Suprapubic skin (tissue), 4 donors: Measurements from ENCODE around the gene IL4I1. TPM values are rescaled to one million over a fixed set of nuclear protein-coding genes. Genes with fewer than 3 reads are reported as not detected.
A peak's percentile ranks its signal among the peaks of the same experiment; 100 is the strongest.
"Not testable (repeated sequence)": the region's sequence is repeated elsewhere in the genome, so short reads cannot be mapped to it uniquely, and the experiment has no call there.

Experiments used
- DNase-seq, 2 donors: peaks; one replicate each; pipeline ENCODE4 v3.0.0-alpha.2; 2019; ENCODE audit warnings: low spot score in 2 of 2
- H3K27ac ChIP-seq: fragments of 200-600 bp; sonication (generic); one replicate; pipeline ENCODE4 v1.5.1; 2019
- H3K27me3 ChIP-seq: fragments of 200-600 bp; sonication (generic); one replicate; pipeline ENCODE4 v1.5.1; 2019
- H3K36me3 ChIP-seq: fragments of 200-600 bp; sonication (generic); one replicate; pipeline ENCODE4 v1.5.1; 2019
- H3K4me1 ChIP-seq: fragments of 200-600 bp; sonication (generic); one replicate; pipeline ENCODE4 v1.5.1; 2019
- H3K4me3 ChIP-seq: fragments of 200-600 bp; sonication (generic); one replicate; pipeline ENCODE4 v1.5.1; 2019; ENCODE audit warnings: mild to moderate bottlenecking
- H3K9me3 ChIP-seq: fragments of 200-600 bp; sonication (generic); one replicate; pipeline ENCODE4 v1.5.1; 2019
- CTCF ChIP-seq, 2 donors: fragments of 200-600 bp in 1 of 2; fragments of 450-650 bp in 1 of 2; sonication (generic) in 1 of 2; IDR thresholded peaks; one replicate each; pipeline ENCODE4 v1.5.1; 2016 to 2019; ENCODE audit warnings: antibody characterized with exemption in 2 of 2, mild to moderate bottlenecking in 1 of 2, moderate library complexity in 1 of 2
- EP300 ChIP-seq: sonication (generic); formaldehyde crosslinking; IDR thresholded peaks from one replicate; pipeline ENCODE4 v1.6.1; 2017; ENCODE audit warnings: antibody characterized with exemption
- POLR2A ChIP-seq, 2 donors: fragments of 450-650 bp; IDR thresholded peaks; one replicate each; pipeline ENCODE4 v1.6.1; 2017; ENCODE audit warnings: antibody characterized with exemption in 2 of 2, mild to moderate bottlenecking in 2 of 2, moderate library complexity in 2 of 2
- POLR2AphosphoS5 ChIP-seq, 3 donors: sonication (generic); formaldehyde crosslinking; IDR thresholded peaks; one replicate each; pipeline ENCODE4 v1.6.1; 2017; ENCODE audit warnings: antibody characterized with exemption in 3 of 3
- WGBS: methylation state at CpG from one replicate; pipeline ENCODE4 v1.1.5; 2018; 5-methylcytosine and 5-hydroxymethylcytosine counted together
- total RNA-seq, 4 donors: library from RNA; depleted of rRNA; stranded (reverse); fragments of >200 nt; gene quantifications; one replicate each; pipeline ENCODE4 v1.1.0, GENCODE V29; 2016

Gene IL4I1
- under 1 TPM in 1 of 4 donors, not detected in 3; 0.89 TPM for total RNA-seq

- no peak for DNase-seq
- Histone ChIP-seq H3K27me3 (no peaks in the 10 kb centered on the region), H3K27ac (peak within 1 kb of the TSS; percentile 51), H3K36me3 (no peaks in the 10 kb centered on the region), H3K4me1 (peaks cover 19% of the 10 kb centered on the region), H3K9me3 (no peaks in the 10 kb centered on the region), H3K4me3 (peak within 1 kb of the TSS; percentile 5)
- no peak for TF ChIP-seq CTCF (IDR thresholded peaks at IDR 0.05)
- no peak for TF ChIP-seq POLR2AphosphoS5 (IDR thresholded peaks at IDR 0.05)
- no peak for TF ChIP-seq POLR2A (IDR thresholded peaks at IDR 0.05)
- no peak for TF ChIP-seq EP300
- WGBS: 19% methylated on average over 19 of the region's 20 CpGs
Observed at GRCh38 chr19:49896863-49897621, at the start of gene IL4I1. Gene IL4I1 (minus strand): TSS chr19:49896887. CDS start chr19:49896160, 727 bp downstream.

GRCh38 chr19:49946415-49946814 lies 49.7 kb upstream of the IL4I1 start:
- no peak overlapping the region for H3K4me3 ChIP-seq
- TF ChIP-seq EP300: no peak
- TF ChIP-seq CTCF (IDR thresholded peaks at IDR 0.05): no peak
- no peak for TF ChIP-seq POLR2A (IDR thresholded peaks at IDR 0.05)
- no peak for TF ChIP-seq POLR2AphosphoS5 (IDR thresholded peaks at IDR 0.05)
- H3K36me3 ChIP-seq: no peaks in the 10 kb centered on the region
- no peak overlapping the region for H3K27ac ChIP-seq
- no peaks in the 10 kb centered on the region for H3K9me3 ChIP-seq
- WGBS: 86% methylated on average over 7 of the region's 8 CpGs
- no peak for DNase-seq
- H3K4me1 ChIP-seq: no peaks in the 10 kb centered on the region
- peaks cover 3% of the 10 kb centered on the region for H3K27me3 ChIP-seq

GRCh38 chr19:49944567-49944966 lies 47.9 kb upstream of the IL4I1 start:
- WGBS: 88% methylated on average over 5 of the region's 5 CpGs
- not testable (repeated sequence) for H3K36me3 ChIP-seq, H3K4me1 ChIP-seq, H3K27me3 ChIP-seq, H3K27ac ChIP-seq, DNase-seq, H3K9me3 ChIP-seq, H3K4me3 ChIP-seq

- DNase-seq: no peak
- WGBS: 86% methylated on average over 5 of the region's 5 CpGs
Observed at GRCh38 chr19:49940482-49940791, 43.8 kb upstream of the IL4I1 start.

GRCh38 chr19:49939721-49940481 lies 43.2 kb upstream of the IL4I1 start:
- H3K4me3 ChIP-seq: no peak overlapping the region
- 68% methylated on average over 6 of the region's 7 CpGs for WGBS
- H3K27me3 ChIP-seq: no peaks in the 10 kb centered on the region
- H3K4me1 ChIP-seq: peaks cover 7% of the 10 kb centered on the region
- no peak for DNase-seq
- no peaks in the 10 kb centered on the region for H3K36me3 ChIP-seq
- H3K27ac ChIP-seq: no peak overlapping the region
- no peak for TF ChIP-seq POLR2AphosphoS5 (IDR thresholded peaks at IDR 0.05)
- no peak for TF ChIP-seq POLR2A (IDR thresholded peaks at IDR 0.05)
- no peak for TF ChIP-seq CTCF (IDR thresholded peaks at IDR 0.05)
- TF ChIP-seq EP300: no peak
- no peaks in the 10 kb centered on the region for H3K9me3 ChIP-seq

More at GRCh38 chr19:49940482-49940791, 43.8 kb upstream of the IL4I1 start:
- H3K27ac ChIP-seq: no peak overlapping the region
- no peaks in the 10 kb centered on the region for H3K36me3 ChIP-seq
- no peaks in the 10 kb centered on the region for H3K27me3 ChIP-seq
- TF ChIP-seq EP300 (no peak), POLR2A (IDR thresholded peaks at IDR 0.05) (no peak), CTCF (IDR thresholded peaks at IDR 0.05) (no peak), POLR2AphosphoS5 (IDR thresholded peaks at IDR 0.05) (no peak)
- peaks cover 7% of the 10 kb centered on the region for H3K4me1 ChIP-seq
- H3K4me3 ChIP-seq: no peak overlapping the region
- no peaks in the 10 kb centered on the region for H3K9me3 ChIP-seq
